ENCODE results near the gene ETFA. TPM values are rescaled to one million over a fixed set of nuclear protein-coding genes. Genes with fewer than 3 reads are reported as not detected.

ETFA gene
- total RNA-seq, 1 donor from 2014 or later, result 31.7 TPM

DNA sequence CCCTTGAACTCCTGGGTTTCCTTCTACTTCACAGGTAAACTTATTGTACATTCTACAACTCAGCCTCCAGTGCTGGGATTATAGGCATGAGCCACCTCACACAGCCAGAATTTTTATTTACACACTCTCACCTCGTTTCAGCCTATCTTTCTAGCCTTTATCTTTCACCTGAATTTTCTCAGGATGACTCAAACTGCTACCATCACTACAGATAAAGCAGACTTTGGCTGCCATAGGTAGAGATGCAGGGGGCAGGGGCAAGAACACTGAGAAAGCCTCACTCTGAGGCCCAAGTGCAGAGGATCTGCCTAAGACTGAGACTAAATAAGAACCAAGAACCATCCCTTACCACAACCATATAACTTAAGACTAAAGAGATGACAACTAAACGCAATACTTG lies 59.0 kb downstream of the ETFA start:
- no peaks in the 10 kb centered on the region for H3K36me3 ChIP-seq
- TF ChIP-seq, protein P1, sequence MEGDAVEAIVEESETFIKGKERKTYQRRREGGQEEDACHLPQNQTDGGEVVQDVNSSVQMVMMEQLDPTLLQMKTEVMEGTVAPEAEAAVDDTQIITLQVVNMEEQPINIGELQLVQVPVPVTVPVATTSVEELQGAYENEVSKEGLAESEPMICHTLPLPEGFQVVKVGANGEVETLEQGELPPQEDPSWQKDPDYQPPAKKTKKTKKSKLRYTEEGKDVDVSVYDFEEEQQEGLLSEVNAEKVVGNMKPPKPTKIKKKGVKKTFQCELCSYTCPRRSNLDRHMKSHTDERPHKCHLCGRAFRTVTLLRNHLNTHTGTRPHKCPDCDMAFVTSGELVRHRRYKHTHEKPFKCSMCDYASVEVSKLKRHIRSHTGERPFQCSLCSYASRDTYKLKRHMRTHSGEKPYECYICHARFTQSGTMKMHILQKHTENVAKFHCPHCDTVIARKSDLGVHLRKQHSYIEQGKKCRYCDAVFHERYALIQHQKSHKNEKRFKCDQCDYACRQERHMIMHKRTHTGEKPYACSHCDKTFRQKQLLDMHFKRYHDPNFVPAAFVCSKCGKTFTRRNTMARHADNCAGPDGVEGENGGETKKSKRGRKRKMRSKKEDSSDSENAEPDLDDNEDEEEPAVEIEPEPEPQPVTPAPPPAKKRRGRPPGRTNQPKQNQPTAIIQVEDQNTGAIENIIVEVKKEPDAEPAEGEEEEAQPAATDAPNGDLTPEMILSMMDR (IDR thresholded peaks at IDR 0.05), result no peak
- no peaks in the 10 kb centered on the region for H3K9me3 ChIP-seq
- no peak for DNase-seq (ENCODE audit: low spot score in 2 of 2)
- no peak overlapping the region for H3K27ac ChIP-seq
- H3K27me3 ChIP-seq, result no peaks in the 10 kb centered on the region
- intact Hi-C loops (cut with DNase I), result no loop called here
- no peak overlapping the region for H3K4me3 ChIP-seq
- H3K4me1 ChIP-seq, result no peaks in the 10 kb centered on the region

DNA sequence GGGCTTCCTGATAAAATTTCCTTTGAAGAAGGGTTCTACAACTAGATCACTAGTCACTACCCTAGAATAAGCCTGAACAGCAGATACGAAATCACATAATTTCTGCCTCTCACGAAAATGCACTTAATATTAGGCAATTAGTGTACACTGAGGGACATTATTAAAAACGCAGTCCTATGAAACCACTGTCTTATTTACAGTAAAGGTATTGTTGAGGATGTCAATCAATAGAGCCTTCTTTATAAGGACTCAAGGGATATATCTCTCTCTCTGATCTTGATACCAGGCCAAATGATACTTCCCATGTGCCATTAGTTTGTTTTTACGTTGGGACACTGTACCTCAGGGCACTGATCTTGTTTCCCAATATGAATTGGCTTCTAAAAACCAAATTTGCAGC lies 59.6 kb downstream of the ETFA start:
- intact Hi-C loops (cut with DNase I), result no loop called here
- Histone ChIP-seq H3K27me3 (no peaks in the 10 kb centered on the region), H3K9me3 (no peaks in the 10 kb centered on the region), H3K27ac (no peak overlapping the region), H3K36me3 (no peaks in the 10 kb centered on the region), H3K4me1 (no peaks in the 10 kb centered on the region), H3K4me3 (no peak overlapping the region)
- TF ChIP-seq, protein P1 (IDR thresholded peaks at IDR 0.05), result no peak
- no peak for DNase-seq (ENCODE audit: low spot score in 2 of 2)

GRCh38 chr15:76245072-76245610 lies 66.1 kb downstream of the ETFA start:
- no peaks in the 10 kb centered on the region for H3K9me3 ChIP-seq
- no peak for DNase-seq (ENCODE audit: low spot score in 2 of 2)
- TF ChIP-seq, protein P1 (IDR thresholded peaks at IDR 0.05), result no peak
- intact Hi-C loops (cut with DNase I), result no loop called here
- H3K27me3 ChIP-seq, result no peaks in the 10 kb centered on the region
- H3K27ac ChIP-seq, result no peak overlapping the region
- peaks cover 0 to 3% of the 10 kb centered on the region in 2 donors for H3K36me3 ChIP-seq
- H3K4me1 ChIP-seq, result no peaks in the 10 kb centered on the region
- no peak overlapping the region for H3K4me3 ChIP-seq

GRCh38 chr15:76239786-76240185 lies 71.5 kb downstream of the ETFA start:
- no peak for DNase-seq (ENCODE audit: low spot score in 2 of 2)
- intact Hi-C loops (cut with DNase I), result no loop called here
- Histone ChIP-seq H3K9me3 (no peaks in the 10 kb centered on the region), H3K4me1 (no peaks in the 10 kb centered on the region), H3K4me3 (no peak overlapping the region), H3K27ac (no peak overlapping the region), H3K27me3 (no peaks in the 10 kb centered on the region), H3K36me3 (peaks cover 0 to 3% of the 10 kb centered on the region in 2 donors)
- TF ChIP-seq, protein P1 (IDR thresholded peaks at IDR 0.05), result no peak

DNA sequence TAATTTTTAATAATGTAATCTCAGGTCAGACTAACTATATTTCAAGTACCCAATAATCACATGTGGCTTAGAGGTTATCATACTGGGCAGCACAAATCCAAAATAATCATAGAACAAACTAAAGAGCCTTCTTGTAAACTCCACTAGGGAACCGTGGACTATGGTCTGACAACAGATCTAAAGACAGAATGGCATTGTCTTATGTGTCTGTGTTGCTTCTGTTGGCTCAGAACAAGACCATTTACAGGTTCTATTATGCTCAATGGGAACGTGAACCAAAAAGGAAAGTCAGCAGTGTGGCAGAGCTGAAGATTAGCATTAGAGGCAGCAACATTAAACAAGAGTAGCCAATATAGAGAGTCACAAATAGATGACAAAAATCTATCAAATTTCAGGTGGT lies 74.9 kb downstream of the ETFA start:
- no peaks in the 10 kb centered on the region for H3K4me1 ChIP-seq
- H3K27ac ChIP-seq, result no peak overlapping the region
- DNase-seq (ENCODE audit: low spot score in 2 of 2), result no peak
- peaks cover 0 to 3% of the 10 kb centered on the region in 2 donors for H3K36me3 ChIP-seq
- H3K9me3 ChIP-seq, result no peaks in the 10 kb centered on the region
- no peak overlapping the region for H3K4me3 ChIP-seq
- no peaks in the 10 kb centered on the region for H3K27me3 ChIP-seq
- intact Hi-C loops (cut with DNase I), result no loop called here
- TF ChIP-seq, protein P1 (IDR thresholded peaks at IDR 0.05), result no peak
